ENCODE results near the gene NLRX1.
"Not testable (repeated sequence)": the region's sequence is repeated elsewhere in the genome, so short reads cannot be mapped to it uniquely, and the experiment has no call there.

NLRX1 gene

DNA sequence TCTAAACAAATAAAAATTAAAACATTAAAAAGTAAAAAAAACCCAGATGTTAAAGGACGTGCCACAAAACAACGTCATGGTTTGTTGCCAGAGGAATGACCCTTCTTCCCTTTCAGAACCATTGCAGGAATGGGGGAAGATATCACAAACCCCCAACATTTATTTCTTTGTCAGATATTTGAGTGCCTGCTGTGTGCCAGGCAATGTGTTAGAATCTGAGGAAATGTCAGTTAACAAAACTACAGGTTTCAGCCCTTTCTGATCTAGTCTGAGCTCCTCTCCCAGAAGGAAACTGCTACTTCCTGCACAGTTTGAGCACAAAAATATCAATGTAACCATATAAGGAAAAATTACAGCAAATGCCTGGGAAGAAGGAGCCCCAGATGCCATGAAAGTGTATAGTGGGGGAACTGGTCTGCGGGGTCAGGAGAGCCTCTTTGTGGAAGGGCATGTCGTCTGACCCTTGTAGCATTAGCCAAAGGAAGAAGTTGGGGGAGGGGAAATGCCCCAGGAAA lies 9.7 kb downstream of the NLRX1 start:
- TF ChIP-seq, protein P1, sequence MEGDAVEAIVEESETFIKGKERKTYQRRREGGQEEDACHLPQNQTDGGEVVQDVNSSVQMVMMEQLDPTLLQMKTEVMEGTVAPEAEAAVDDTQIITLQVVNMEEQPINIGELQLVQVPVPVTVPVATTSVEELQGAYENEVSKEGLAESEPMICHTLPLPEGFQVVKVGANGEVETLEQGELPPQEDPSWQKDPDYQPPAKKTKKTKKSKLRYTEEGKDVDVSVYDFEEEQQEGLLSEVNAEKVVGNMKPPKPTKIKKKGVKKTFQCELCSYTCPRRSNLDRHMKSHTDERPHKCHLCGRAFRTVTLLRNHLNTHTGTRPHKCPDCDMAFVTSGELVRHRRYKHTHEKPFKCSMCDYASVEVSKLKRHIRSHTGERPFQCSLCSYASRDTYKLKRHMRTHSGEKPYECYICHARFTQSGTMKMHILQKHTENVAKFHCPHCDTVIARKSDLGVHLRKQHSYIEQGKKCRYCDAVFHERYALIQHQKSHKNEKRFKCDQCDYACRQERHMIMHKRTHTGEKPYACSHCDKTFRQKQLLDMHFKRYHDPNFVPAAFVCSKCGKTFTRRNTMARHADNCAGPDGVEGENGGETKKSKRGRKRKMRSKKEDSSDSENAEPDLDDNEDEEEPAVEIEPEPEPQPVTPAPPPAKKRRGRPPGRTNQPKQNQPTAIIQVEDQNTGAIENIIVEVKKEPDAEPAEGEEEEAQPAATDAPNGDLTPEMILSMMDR (conservative IDR thresholded peaks at IDR 0.05; ENCODE audit: low read depth, low read length): no peak
- peak; percentile 21 for DNase-seq (ENCODE audit: low read depth)
- no peak overlapping the region for H3K4me3 ChIP-seq (ENCODE audit: low read depth, low read length)

DNA sequence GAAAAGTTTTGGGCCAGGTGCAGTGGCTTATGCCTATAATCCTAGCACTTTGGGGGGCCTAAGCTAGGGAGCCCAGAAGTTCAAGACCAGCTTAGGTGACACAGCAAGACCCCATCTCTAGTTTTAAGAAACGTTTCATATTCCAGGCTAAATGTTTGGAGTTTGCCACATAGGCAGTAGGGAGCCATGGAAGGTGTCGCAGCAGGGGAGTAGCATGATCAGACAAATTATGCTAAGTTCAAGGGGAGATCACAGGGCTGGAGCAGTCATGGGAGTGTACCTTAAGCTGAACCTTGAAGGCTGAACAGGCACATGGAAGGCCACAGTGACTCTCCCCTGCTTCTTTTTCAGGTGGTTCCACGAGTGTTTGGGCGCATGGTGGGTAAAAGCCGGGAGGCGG lies 10.8 kb downstream of the NLRX1 start:
- no peak for DNase-seq (ENCODE audit: low read depth)
- H3K4me3 ChIP-seq (ENCODE audit: low read depth, low read length): no peak overlapping the region
- TF ChIP-seq, protein P1 (conservative IDR thresholded peaks at IDR 0.05; ENCODE audit: low read depth, low read length): no peak

DNA sequence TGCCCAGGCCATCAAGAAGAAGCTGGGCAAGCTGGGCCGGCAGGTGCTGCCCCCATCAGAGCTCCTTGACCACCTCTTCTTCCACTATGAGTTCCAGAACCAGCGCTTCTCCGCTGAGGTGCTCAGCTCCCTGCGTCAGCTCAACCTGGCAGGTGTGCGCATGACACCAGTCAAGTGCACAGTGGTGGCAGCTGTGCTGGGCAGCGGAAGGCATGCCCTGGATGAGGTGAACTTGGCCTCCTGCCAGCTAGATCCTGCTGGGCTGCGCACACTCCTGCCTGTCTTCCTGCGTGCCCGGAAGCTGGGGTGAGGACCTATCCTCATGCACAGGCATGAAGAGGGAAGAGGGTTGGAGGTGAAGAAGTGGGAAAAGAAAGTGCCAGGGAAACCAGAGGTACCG lies 11.5 kb downstream of the NLRX1 start:
- TF ChIP-seq, protein P1 (conservative IDR thresholded peaks at IDR 0.05; ENCODE audit: low read depth, low read length): no peak
- DNase-seq (ENCODE audit: low read depth): no peak
- no peak overlapping the region for H3K4me3 ChIP-seq (ENCODE audit: low read depth, low read length)

DNA sequence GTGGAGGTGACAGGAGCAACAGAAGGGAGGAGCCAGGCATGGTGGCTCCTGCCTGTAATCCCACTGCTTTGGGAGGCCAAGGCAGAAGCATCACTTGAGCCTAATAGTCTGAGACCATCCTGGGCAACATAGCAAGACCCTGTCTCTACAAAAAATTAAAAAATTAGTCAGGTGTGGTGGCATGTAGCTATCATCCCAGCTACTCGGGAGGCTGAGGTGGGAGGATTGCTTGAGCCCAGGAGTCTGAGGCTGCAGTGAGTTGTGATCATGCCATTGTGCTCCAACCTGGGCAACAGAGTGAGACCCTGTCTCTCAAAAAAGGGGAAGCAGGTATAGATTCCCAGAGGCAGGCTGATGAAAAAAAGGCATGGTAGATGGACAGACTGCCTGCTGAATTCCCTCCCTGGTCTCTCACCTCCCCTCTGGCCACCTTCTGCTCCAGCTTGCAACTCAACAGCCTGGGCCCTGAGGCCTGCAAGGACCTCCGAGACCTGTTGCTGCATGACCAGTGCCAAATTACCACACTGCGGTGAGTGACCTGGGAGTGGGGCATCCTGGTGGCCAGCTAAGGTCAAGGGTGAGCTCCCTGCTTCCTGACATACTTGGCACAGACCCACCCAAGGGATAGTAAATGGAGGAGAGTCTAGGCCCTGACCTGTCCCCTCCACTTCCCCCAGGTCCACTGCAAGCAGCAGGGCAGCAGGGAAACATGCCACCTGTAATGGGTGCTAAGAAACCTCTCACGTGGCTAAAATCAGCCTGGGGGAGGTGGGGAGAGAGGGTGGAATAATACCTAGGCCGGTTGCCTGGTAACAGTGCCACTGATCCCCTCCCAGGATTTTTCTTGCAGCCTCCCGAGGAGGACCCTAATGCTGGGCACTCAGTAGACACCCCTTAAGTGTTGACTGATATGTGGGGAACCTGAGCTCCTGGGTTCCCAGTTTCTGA lies 12.5 kb downstream of the NLRX1 start:
- DNase-seq (ENCODE audit: low read depth): no peak
- H3K4me3 ChIP-seq (ENCODE audit: low read depth, low read length): no peak overlapping the region
- TF ChIP-seq, protein P1 (conservative IDR thresholded peaks at IDR 0.05; ENCODE audit: low read depth, low read length): no peak

DNA sequence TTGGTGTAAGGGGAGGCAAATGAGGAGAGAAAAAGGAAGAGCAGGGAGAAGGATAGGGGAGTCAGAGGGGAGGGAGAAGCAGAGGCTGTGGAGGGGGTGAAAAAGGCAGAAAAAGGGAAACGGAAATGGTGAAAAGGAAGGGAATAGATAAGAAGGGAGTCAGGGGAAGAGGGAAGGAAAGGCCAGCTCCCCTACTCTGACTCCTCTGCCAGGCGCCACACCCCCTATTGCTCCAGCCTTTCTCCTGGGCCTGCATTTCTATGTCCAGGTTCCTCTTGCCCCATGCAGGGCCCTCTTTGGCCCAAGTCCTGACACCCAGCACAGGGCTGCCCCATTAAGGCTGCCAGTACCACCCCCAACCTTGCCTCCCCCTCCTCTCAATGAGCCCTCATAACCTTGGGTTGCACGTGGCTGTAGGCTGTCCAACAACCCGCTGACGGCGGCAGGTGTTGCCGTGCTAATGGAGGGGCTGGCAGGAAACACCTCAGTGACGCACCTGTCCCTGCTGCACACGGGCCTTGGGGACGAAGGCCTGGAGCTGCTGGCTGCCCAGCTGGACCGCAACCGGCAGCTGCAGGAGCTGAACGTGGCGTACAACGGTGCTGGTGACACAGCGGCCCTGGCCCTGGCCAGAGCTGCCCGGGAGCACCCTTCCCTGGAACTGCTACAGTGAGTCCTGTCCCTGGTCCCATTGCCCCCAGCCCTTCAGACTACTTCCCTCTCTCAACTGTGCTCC lies 13.3 kb downstream of the NLRX1 start:
- TF ChIP-seq, protein P1 (conservative IDR thresholded peaks at IDR 0.05; ENCODE audit: low read depth, low read length): no peak
- no peak for DNase-seq (ENCODE audit: low read depth)
- H3K4me3 ChIP-seq (ENCODE audit: low read depth, low read length): no peak overlapping the region

DNA sequence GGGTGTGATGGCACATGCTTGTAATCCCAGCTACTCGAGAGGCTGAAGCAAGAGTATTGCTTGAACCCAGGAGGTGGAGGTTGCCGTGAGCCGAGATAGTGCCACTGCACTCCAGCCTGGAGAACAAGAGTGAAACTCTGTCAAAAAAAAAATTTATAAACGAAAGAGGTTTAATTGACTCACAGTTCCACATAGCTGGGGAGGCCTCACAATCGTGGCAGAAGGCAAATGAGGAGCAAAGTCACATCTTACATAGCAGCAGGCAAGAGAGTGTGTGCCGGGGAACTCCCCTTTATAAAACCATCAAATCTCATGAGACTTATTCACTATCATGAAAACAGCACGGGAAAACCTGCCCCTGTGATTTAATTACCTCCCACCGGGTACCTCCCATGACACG lies 15.9 kb downstream of the NLRX1 start:
- not testable (repeated sequence) for DNase-seq (ENCODE audit: low read depth); H3K4me3 ChIP-seq (ENCODE audit: low read depth, low read length)

DNA sequence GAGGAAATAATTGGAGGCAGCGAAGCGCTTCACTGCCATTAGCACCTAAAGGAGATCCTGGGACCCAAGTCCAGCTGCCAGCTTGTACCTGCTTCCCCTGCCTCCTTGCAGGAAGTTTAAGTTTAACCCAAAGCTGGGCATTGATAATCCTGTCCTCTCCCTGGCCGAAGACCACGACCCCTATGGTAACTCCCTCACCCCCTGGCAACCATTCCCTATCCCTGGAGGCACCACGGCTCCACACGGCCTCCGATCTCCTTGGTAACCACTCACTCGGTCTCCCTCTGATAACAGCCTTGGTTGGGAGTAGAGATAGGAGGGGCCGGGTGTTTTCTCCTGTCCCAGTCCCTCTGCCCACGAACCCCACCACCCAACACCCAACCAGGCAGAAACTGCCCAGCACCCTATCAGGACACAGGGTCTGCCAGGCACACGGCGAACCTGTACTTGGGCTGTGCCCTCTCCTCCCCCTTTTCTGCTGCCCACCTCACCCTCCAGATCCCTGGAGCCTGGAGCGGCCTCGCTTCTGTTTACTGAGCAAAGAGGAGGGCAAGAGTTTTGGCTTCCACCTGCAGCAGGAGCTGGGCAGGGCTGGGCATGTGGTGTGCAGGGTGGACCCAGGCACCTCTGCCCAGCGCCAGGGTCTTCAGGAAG lies 17.6 kb downstream of the NLRX1 start:
- no peak overlapping the region for H3K4me3 ChIP-seq (ENCODE audit: low read depth, low read length)
- no peak for DNase-seq (ENCODE audit: low read depth)
- TF ChIP-seq, protein P1 (conservative IDR thresholded peaks at IDR 0.05; ENCODE audit: low read depth, low read length): no peak
